ENCODE results near the gene TMCC1.

Gene TMCC1

DNA sequence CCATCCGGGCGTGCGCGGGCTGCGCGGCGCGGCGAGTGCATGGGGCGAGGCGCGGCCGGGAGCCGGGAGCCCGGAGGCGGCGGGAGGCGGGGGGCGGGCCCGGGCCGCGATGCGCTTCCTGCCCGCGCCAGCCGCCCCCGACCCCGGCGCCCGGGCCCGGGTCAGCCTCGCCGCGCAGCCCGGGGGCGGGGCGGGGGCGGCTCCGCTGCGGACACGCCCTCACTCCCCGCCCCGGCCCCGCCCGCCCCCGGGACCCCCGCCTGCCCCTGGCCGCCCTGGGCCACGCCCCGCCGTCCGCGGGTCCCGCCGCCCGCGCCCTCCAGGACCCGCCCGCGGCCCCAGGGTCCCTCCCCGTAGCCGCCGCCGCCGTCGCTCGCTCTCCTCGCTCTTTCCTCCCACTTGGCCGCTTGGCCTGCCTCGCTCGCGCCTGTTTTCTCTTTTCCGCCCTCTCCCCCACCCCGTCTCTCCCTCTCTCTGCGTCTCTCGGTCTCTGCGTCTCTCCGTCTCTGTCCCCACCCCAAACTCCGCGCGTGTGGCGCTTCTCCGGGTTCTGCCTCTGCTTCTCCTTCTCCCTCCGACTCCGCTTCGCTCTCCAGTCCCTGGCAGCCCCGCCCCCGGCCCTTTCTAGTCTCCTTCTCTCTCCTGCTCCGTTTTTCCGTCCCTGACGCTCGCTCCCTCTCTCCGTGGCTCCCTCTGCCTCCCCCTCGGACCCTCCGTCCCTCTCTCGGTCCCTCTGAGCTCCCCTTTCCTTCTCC, 286.7 kb downstream of the TMCC1 start, which contains the start of gene PLXND1:
Gene PLXND1, minus strand, starts transcription at position 41 of the 755 bp plus-strand sequence. Its CDS starts 37 bp downstream, at position 4.
- DNase-seq = peak; percentile 51

DNA sequence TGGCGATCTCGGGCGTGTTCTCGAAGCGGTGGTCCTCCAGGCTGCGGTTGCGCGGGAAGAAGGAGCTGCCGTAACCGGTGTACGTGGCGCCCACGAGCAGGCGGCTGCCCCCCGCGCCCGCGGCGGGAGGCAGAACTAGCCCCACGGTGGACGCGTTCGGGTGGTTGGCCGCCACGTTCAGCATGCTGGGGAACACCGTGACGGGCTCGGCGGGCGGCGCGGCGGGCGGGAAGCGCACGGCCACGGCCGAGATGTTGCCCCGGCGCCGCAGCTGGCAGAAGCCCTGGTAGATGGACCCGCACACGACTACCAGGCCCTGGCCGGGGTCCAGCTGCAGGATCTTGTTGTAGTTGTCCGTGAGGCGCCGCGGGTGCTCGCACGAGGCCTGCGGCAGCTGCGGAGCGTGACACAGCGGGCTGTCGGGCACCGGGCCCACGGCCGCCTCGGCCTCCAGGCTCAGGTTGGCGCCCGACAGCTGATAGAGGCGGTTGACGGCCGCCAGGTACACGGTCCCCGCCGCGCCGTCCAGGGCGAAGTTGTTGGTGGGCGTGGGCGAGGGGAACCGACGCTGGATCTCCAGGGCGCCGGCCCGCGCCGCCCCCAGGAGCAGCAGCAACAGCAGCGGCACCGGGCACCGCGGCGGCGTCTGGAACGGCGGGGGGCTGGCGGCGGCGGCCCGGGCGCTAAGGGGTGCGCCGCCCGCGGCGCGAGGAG, 287.4 kb downstream of the TMCC1 start:
- peak; percentile 13 for DNase-seq

- DNase-seq = peak; percentile 36
Observed at GRCh38 chr3:129605203-129605921, 288.1 kb downstream of the TMCC1 start.

DNA sequence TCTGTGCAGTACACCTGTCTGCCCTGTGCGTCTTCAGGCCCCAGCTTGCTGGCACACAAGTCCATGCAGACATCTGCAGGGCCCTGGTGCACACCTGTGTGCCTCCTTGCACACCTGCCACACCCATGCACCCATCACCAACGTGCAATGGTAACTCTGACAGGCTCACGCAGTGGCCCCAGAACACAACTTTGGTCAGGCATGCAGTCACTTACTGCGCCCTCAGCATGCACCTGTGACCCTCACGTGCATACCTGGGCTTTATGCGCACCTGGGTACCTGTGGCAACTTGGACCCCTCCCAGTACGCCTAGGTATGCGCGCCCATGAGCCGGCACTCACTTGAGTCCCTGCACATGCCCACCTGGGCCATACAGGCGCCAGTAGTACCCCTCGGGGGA, 288.7 kb downstream of the TMCC1 start:
- DNase-seq = no peak

- no peak for DNase-seq
Observed at GRCh38 chr3:129603991-129604749, 289.3 kb downstream of the TMCC1 start.

DNA sequence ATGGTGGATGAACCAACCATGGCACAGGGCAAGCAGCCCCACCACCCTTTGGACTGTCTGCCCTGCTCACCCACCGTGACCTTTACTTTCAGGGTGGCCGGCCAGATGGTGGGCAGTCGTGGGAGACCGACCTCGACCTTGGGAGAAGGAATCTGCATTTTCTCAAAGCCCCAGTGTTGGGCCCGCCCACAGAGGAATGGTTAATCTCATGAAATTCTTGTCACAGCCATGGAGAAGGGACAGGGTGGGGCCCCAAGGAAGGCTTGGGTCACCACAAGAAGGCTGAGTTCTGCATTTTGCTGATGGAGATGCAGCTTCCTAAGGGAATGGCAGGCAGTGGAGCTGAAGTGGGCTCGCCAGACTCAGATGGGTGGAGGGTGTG, 290.0 kb downstream of the TMCC1 start:
- DNase-seq = no peak

- peak; percentile 85 for DNase-seq
Observed at GRCh38 chr3:129602730-129603560, 290.6 kb downstream of the TMCC1 start.

- DNase-seq = no peak
Observed at GRCh38 chr3:129602309-129602708, 291.2 kb downstream of the TMCC1 start.

DNA sequence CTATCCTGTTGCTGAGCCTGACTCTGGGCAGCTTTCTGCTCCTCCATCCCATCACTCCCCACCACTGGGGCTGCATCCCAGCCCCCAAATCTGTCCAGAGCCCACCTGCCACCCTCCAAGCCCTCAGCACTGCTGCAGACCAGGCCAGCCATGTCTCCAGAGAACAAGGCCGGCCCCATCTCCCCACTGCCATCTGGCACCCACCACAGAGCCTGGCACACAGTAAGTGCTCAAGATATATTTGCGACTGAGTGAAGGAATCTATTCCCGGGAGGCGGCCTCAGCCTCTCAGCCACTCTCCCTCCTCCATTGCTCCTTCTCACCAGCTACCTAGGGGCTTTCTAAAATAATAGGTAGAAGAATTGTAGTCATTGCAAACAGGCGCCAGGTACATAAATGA, 291.8 kb downstream of the TMCC1 start:
- DNase-seq = no peak

GRCh38 chr3:129600348-129600747, 293.2 kb downstream of the TMCC1 start:
- DNase-seq = no peak

- DNase-seq = peak; percentile 75
Observed at GRCh38 chr3:129599607-129600006, 293.9 kb downstream of the TMCC1 start.

GRCh38 chr3:129599073-129599472, 294.4 kb downstream of the TMCC1 start:
- no peak for DNase-seq

DNA sequence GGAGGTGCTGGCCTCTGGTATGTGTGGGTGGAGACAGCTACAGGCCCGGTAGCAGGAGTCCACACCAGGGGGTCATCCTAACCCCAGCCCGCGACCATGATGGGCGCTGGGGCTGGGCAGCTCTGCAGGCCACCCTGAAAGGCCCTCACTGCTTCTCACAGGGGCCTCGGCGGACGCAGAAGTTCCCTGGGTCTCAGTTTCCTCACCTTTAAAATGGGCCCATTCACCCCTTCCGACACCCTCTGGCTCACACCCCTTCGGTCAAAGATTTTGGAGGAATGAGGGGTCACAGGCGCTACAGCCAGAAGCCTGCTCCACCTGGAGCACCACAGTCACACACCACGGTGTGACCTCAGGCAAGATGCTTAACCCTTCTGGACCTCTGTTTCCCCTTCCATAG, 295.0 kb downstream of the TMCC1 start:
- no peak for DNase-seq

DNA sequence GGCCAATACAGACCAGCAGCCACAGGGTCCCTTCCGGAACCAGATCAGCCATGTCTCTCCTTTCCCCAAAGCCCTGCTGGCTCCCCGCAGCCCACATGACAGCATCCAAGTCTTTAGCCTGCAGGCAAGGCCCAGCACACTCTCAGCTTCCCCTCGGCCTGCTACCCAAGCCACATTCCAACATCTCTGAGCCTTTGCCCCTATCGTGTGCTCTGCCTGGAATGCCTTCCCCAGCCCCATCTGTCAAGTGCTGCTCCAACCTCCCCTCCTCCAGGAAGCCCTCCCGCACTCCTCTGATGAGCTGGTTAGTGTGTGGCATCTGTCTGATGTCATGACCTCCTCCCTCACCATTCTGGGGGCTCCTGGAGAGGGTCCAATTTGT, 295.5 kb downstream of the TMCC1 start:
- peak; percentile 50 for DNase-seq
